Hepatocyte (in vitro differentiated cells): ENCODE data around the gene ABCC3. TPM values are rescaled to one million over a fixed set of nuclear protein-coding genes. Genes with fewer than 3 reads are reported as not detected.

Experiments
- DNase-seq: peaks from one replicate; pipeline ENCODE4 v3.0.0-alpha.2; 2016; ENCODE audit warnings: low spot score
- H2AFZ ChIP-seq: fragments of 200-600 bp; sonication (generic); 2 replicates; pipeline ENCODE4 v1.6.0; 2016; ENCODE audit warnings: antibody characterized with exemption, mild to moderate bottlenecking
- H3K27ac ChIP-seq: fragments of 200-600 bp; sonication (generic); 2 replicates; pipeline ENCODE4 v1.5.1; 2016; ENCODE audit warnings: mild to moderate bottlenecking
- H3K27me3 ChIP-seq: fragments of 200-600 bp; sonication (generic); 2 replicates; pipeline ENCODE4 v1.6.1; 2016
- H3K36me3 ChIP-seq: fragments of 200-600 bp; sonication (generic); replicated peaks from 2 replicates; pipeline ENCODE4 v1.5.1; 2016; ENCODE audit warnings: low read depth; ENCODE audit not compliant: insufficient read depth
- H3K4me1 ChIP-seq: fragments of 200-600 bp; sonication (generic); 2 replicates; pipeline ENCODE4 v1.5.1; 2016; ENCODE audit warnings: mild to moderate bottlenecking, moderate library complexity; ENCODE audit not compliant: insufficient read depth
- H3K4me2 ChIP-seq: fragments of 200-600 bp; sonication (generic); 2 replicates; pipeline ENCODE4 v1.6.0; 2016
- H3K4me3 ChIP-seq: fragments of 200-600 bp; sonication (generic); 2 replicates; pipeline ENCODE4 v1.5.1; 2016; ENCODE audit warnings: mild to moderate bottlenecking
- H3K79me2 ChIP-seq: fragments of 200-600 bp; sonication (generic); 2 replicates; pipeline ENCODE4 v1.6.0; 2017; ENCODE audit warnings: mild to moderate bottlenecking
- H3K9me2 ChIP-seq: fragments of 200-600 bp; sonication (generic); replicated peaks from 2 replicates; pipeline ENCODE4 v1.6.0; 2017; ENCODE audit warnings: mild to moderate bottlenecking; ENCODE audit not compliant: insufficient read depth
- H3K9me3 ChIP-seq: fragments of 200-600 bp; sonication (generic); 2 replicates; pipeline ENCODE4 v1.5.1; 2016; ENCODE audit warnings: low read depth, mild to moderate bottlenecking
- H4K20me1 ChIP-seq: fragments of 200-600 bp; sonication (generic); 2 replicates; pipeline ENCODE4 v1.6.0; 2016; ENCODE audit warnings: mild to moderate bottlenecking; ENCODE audit not compliant: insufficient read depth, poor library complexity, severe bottlenecking
- CTCF ChIP-seq: fragments of 200-600 bp; sonication (generic); IDR thresholded peaks from 2 replicates; pipeline ENCODE4 v1.5.1; 2016; ENCODE audit warnings: antibody characterized with exemption, mild to moderate bottlenecking; ENCODE audit not compliant: poor library complexity
- EZH2 ChIP-seq: fragments of 200-600 bp; sonication (generic); IDR thresholded peaks from 2 replicates; pipeline ENCODE4 v1.6.1; 2016; ENCODE audit warnings: antibody characterized with exemption, mild to moderate bottlenecking, borderline replicate concordance
- EZH2phosphoT487 ChIP-seq: fragments of 200-600 bp; sonication (generic); IDR thresholded peaks from one replicate; pipeline ENCODE4 v1.6.1; 2018; ENCODE audit warnings: antibody characterized with exemption, mild to moderate bottlenecking, low read depth, moderate library complexity; ENCODE audit not compliant: unreplicated experiment, severe bottlenecking
- WGBS: methylation state at CpG from one replicate; pipeline ENCODE4 v1.1.6; 2016; ENCODE audit warnings: low lambda C conversion rate; ENCODE audit errors: missing lambda C conversion rate; 5-methylcytosine and 5-hydroxymethylcytosine counted together
- polyA plus RNA-seq: library from polyadenylated mRNA; unstranded; fragments of >200 nt; fragmentation: Nextera tagmentation; extraction: Ambion mirVana; gene quantifications from 2 replicates; pipeline ENCODE4 v1.2.1, GENCODE V29; 2016
- total RNA-seq: library from RNA; depleted of rRNA; stranded (reverse); fragments of >200 nt; gene quantifications from 2 replicates; pipeline ENCODE4 v1.2.3, GENCODE V29; 2014

Gene ABCC3
- total and polyA plus RNA-seq, 2 experiments from 2014 or later, result 16.9 to 18.1 TPM

- Histone ChIP-seq H3K4me2 (no peak overlapping the region), H2AFZ (no peak overlapping the region), H3K9me3 (no peaks in the 10 kb centered on the region), H3K36me3 (no peaks in the 10 kb centered on the region), H3K27me3 (peaks cover 29% of the 10 kb centered on the region), H3K9me2 (no peaks in the 10 kb centered on the region), H3K79me2 (no peaks in the 10 kb centered on the region), H3K27ac (no peak overlapping the region), H4K20me1 (no peaks in the 10 kb centered on the region), H3K4me3 (no peak overlapping the region), H3K4me1 (peaks cover 26% of the 10 kb centered on the region)
- no peak for TF ChIP-seq EZH2
- TF ChIP-seq EZH2phosphoT487, result no peak
- TF ChIP-seq CTCF, result no peak
- DNase-seq, result no peak
- 98% methylated on average over 5 of the region's 5 CpGs for WGBS
Measured at GRCh38 chr17:50632637-50633036, 2.0 kb upstream of the ABCC3 start.

- H3K79me2 ChIP-seq, result no peaks in the 10 kb centered on the region
- no peak overlapping the region for H3K27ac ChIP-seq
- no peaks in the 10 kb centered on the region for H3K9me3 ChIP-seq
- no peaks in the 10 kb centered on the region for H3K36me3 ChIP-seq
- WGBS, result 97% methylated on average over 9 of the region's 9 CpGs
- TF ChIP-seq EZH2 (no peak), EZH2phosphoT487 (no peak), CTCF (no peak)
- no peak overlapping the region for H2AFZ ChIP-seq
- H3K9me2 ChIP-seq, result no peaks in the 10 kb centered on the region
- H3K4me3 ChIP-seq, result no peak overlapping the region
- peaks cover 29% of the 10 kb centered on the region for H3K27me3 ChIP-seq
- H3K4me2 ChIP-seq, result no peak overlapping the region
- no peak for DNase-seq
- peaks cover 23% of the 10 kb centered on the region for H3K4me1 ChIP-seq
- no peaks in the 10 kb centered on the region for H4K20me1 ChIP-seq
Measured at GRCh38 chr17:50633683-50634082, 998 bp upstream of the ABCC3 start.

GRCh38 chr17:50634915-50635731, 442 bp downstream of the ABCC3 start:
- H3K79me2 ChIP-seq, result no peaks in the 10 kb centered on the region
- peaks cover 29% of the 10 kb centered on the region for H3K27me3 ChIP-seq
- H3K4me1 ChIP-seq, result peaks cover 34% of the 10 kb centered on the region
- H3K4me3 ChIP-seq, result peak overlapping the region; percentile 61
- H2AFZ ChIP-seq, result peak overlapping the region; percentile 78
- DNase-seq, result no peak
- H3K9me3 ChIP-seq, result no peaks in the 10 kb centered on the region
- 9% methylated on average over 46 of the region's 52 CpGs for WGBS
- TF ChIP-seq EZH2phosphoT487 (no peak), EZH2 (peak; percentile 66)
- H3K4me2 ChIP-seq, result peak overlapping the region; percentile 97
- peak overlapping the region; percentile 12 for H3K27ac ChIP-seq
- H3K36me3 ChIP-seq, result no peaks in the 10 kb centered on the region
- H3K9me2 ChIP-seq, result no peaks in the 10 kb centered on the region
- H4K20me1 ChIP-seq, result no peaks in the 10 kb centered on the region

- Histone ChIP-seq H2AFZ (no peak overlapping the region), H4K20me1 (no peaks in the 10 kb centered on the region), H3K79me2 (no peaks in the 10 kb centered on the region), H3K4me3 (no peak overlapping the region), H3K9me3 (no peaks in the 10 kb centered on the region), H3K9me2 (no peaks in the 10 kb centered on the region), H3K4me2 (peak overlapping the region; percentile 97), H3K4me1 (peaks cover 39% of the 10 kb centered on the region), H3K36me3 (no peaks in the 10 kb centered on the region), H3K27me3 (peaks cover 29% of the 10 kb centered on the region), H3K27ac (peak overlapping the region; percentile 12)
- 58% methylated on average over 3 of the region's 3 CpGs for WGBS
- TF ChIP-seq EZH2, result no peak
- TF ChIP-seq CTCF, result no peak
- no peak for TF ChIP-seq EZH2phosphoT487
- no peak for DNase-seq
Measured at GRCh38 chr17:50635732-50635981, 976 bp downstream of the ABCC3 start.
